Left lung (tissue), 14 donors: ENCODE measurements around the gene GADD45G. TPM values are rescaled to one million over a fixed set of nuclear protein-coding genes. Genes with fewer than 3 reads are reported as not detected.
A peak's percentile ranks its signal among the peaks of the same experiment; 100 is the strongest.

ENCODE experiments used
- ATAC-seq: fragments of 200-7000 bp; cut with Tn5 transposase; one replicate; pipeline ENCODE4 v1.9.1; 2020; ENCODE audit warnings: moderate library complexity
- DNase-seq, 4 donors: peaks; one replicate each; pipeline ENCODE4 v3.0.0-alpha.2; 2013 to 2020
- H3K27ac ChIP-seq, 2 donors: fragments of 200-600 bp; sonication (generic) in 1 of 2; one replicate each; pipeline versions ENCODE4 v1.5.0 to v1.8.0; 2020 to 2021
- H3K27me3 ChIP-seq, 2 donors: fragments of 200-600 bp; sonication (generic) in 1 of 2; one replicate each; pipeline versions ENCODE4 v1.5.0 to v1.8.0; 2020 to 2021
- H3K36me3 ChIP-seq, 2 donors: fragments of 200-600 bp; sonication (generic) in 1 of 2; one replicate each; pipeline versions ENCODE4 v1.5.0 to v1.8.0; 2020 to 2021
- H3K4me1 ChIP-seq, 2 donors: fragments of 200-600 bp; one replicate each; pipeline ENCODE4 v1.8.0; 2021
- H3K4me3 ChIP-seq, 2 donors: fragments of 200-600 bp; sonication (generic) in 1 of 2; one replicate each; pipeline versions ENCODE4 v1.5.0 to v1.8.0; 2020 to 2021; ENCODE audit warnings: mild to moderate bottlenecking in 1 of 2
- H3K9me3 ChIP-seq, 2 donors: fragments of 200-600 bp; sonication (generic) in 1 of 2; one replicate each; pipeline versions ENCODE4 v1.5.0 to v1.8.0; 2020 to 2021
- CTCF ChIP-seq, 2 donors: fragments of 200-600 bp; sonication (generic) in 1 of 2; IDR thresholded peaks; one replicate each; pipeline versions ENCODE4 v1.5.0 to v1.8.0; 2021; ENCODE audit warnings: antibody characterized with exemption in 2 of 2
- intact Hi-C, 2 donors: fragments of 100-400 bp; cut with DNase I; formaldehyde crosslinking; loops; one replicate each; pipeline versions ENCODE4 v1.11.2 to v1.14.2; 2022
- long read RNA-seq, 12 donors: library from polyadenylated mRNA in 2 of 12; unstranded in 2 of 12; transcript quantifications; one replicate each; pipeline ENCODE4 v2.0.0 and lab custom pipeline, GENCODE V29; 2019 to 2026
- polyA plus RNA-seq, 6 donors: library from polyadenylated mRNA; unstranded; fragments of 120-200 nt; gene quantifications; one replicate each; pipeline ENCODE4 v1.2.1, GENCODE V29; 2013; ENCODE audit not compliant: insufficient read length in 6 of 6
- total RNA-seq, 2 donors: library from RNA; stranded (reverse); fragmentation: NEBNext Ultra II Directional; extraction: Animal tissue kit (Norgen Biotek cat#: 25700); gene quantifications; one replicate each; pipeline ENCODE4 v1.2.1, GENCODE V29; 2021
- donor health status: DM: no; HTN: yes; CAD: no.
- donor health status: DM: no; HTN: no; CAD: no.

GADD45G gene
- total RNA-seq (10 to 100 TPM; 11.2 to 12.6 TPM), polyA plus RNA-seq (1 to 10 TPM; 3.9 to 5.4 (median 4.4) TPM)
- long read RNA-seq, donor 1, transcript GADD45G-201 (4 exons, 1,065 nt): major isoform, 5 of 5 reads
- long read RNA-seq, donor 1, partial matches to known transcripts: 0 of 5 reads
- long read RNA-seq, donor 1, other reads (novel, unspliced or antisense): 0 of 5 reads
- long read RNA-seq, donor 2, partial matches to known transcripts: 0 of 4 reads
- long read RNA-seq, donor 2, other reads (novel, unspliced or antisense): 0 of 4 reads
- long read RNA-seq, donor 3, transcript GADD45G-201 (4 exons, 1,065 nt): major isoform, 8 of 9 reads
- long read RNA-seq, donor 3, partial matches to known transcripts: 0 of 9 reads
- long read RNA-seq, donor 3, other reads (novel, unspliced or antisense): 0 of 9 reads
- long read RNA-seq, donor 4, partial matches to known transcripts: 0 of 4 reads
- long read RNA-seq, donor 4, other reads (novel, unspliced or antisense): 2 of 4 reads
- long read RNA-seq, donor 5, partial matches to known transcripts: 0 of 4 reads
- long read RNA-seq, donor 5, other reads (novel, unspliced or antisense): 0 of 4 reads
- long read RNA-seq, donor 6, partial matches to known transcripts: 0 of 4 reads
- long read RNA-seq, donor 6, other reads (novel, unspliced or antisense): 0 of 4 reads
- long read RNA-seq, donor 7, partial matches to known transcripts: 0 of 1 reads
- long read RNA-seq, donor 7, other reads (novel, unspliced or antisense): 0 of 1 reads
- long read RNA-seq, donor 8, partial matches to known transcripts: 0 of 1 reads
- long read RNA-seq, donor 8, other reads (novel, unspliced or antisense): 0 of 1 reads
- long read RNA-seq, donor 9: 0 reads
- long read RNA-seq, donor 10, transcript GADD45G-201 (4 exons, 1,065 nt): major isoform, 51 of 56 reads
- long read RNA-seq, donor 10, partial matches to known transcripts: 1 of 56 reads
- long read RNA-seq, donor 10, other reads (novel, unspliced or antisense): 4 of 56 reads
- long read RNA-seq, donor 11, transcript GADD45G-201 (4 exons, 1,065 nt): major isoform, 8 of 13 reads
- long read RNA-seq, donor 11, partial matches to known transcripts: 5 of 13 reads
- long read RNA-seq, donor 11, other reads (novel, unspliced or antisense): 0 of 13 reads
- long read RNA-seq, donor 12, partial matches to known transcripts: 0 of 2 reads
- long read RNA-seq, donor 12, other reads (novel, unspliced or antisense): 0 of 2 reads

GRCh38 chr9:89604729-89605464, at the start of gene GADD45G:
Gene GADD45G, plus strand, starts transcription at chr9:89605012. Its CDS starts 110 bp downstream, at chr9:89605122.
- ATAC-seq (peak; percentile 63), DNase-seq (peak; percentile 87 to 96 (median 94))
- intact Hi-C loops: loop anchor here in 1 of 2 donors (5.0 kb wide), 1 partner anchor 317 kb away; no protein-coding TSS in a partner anchor
- Histone ChIP-seq H3K27me3 (peaks cover 0 to 16% of the 10 kb centered on the region in 2 donors), H3K4me3 (peak within 1 kb of the TSS; percentile 61 to 76), H3K9me3 (no peaks in the 10 kb centered on the region), H3K4me1 (peaks cover 21 to 48% of the 10 kb centered on the region in 2 donors), H3K27ac (peak within 1 kb of the TSS; percentile 85 to 94), H3K36me3 (no peaks in the 10 kb centered on the region)
- TF ChIP-seq CTCF (IDR thresholded peaks at IDR 0.05): peak in 1 of 2 donors; percentile 13

GRCh38 chr9:89555036-89555415, 49.8 kb upstream of the GADD45G start:
- peak overlapping the region in 1 of 2 donors; percentile 93 for H3K27ac ChIP-seq
- H3K36me3 ChIP-seq: no peaks in the 10 kb centered on the region
- no peak overlapping the region for H3K4me3 ChIP-seq
- no peak for ATAC-seq
- peaks cover 0 to 48% of the 10 kb centered on the region in 2 donors for H3K4me1 ChIP-seq
- no peaks in the 10 kb centered on the region for H3K9me3 ChIP-seq
- DNase-seq: no peak
- no peaks in the 10 kb centered on the region for H3K27me3 ChIP-seq
- intact Hi-C loops: no loop called here
- no peak for TF ChIP-seq CTCF (IDR thresholded peaks at IDR 0.05)

- no peaks in the 10 kb centered on the region for H3K36me3 ChIP-seq
- peak overlapping the region; percentile 62 to 93 for H3K27ac ChIP-seq
- peak; percentile 67 for ATAC-seq
- no peaks in the 10 kb centered on the region for H3K9me3 ChIP-seq
- no peaks in the 10 kb centered on the region for H3K27me3 ChIP-seq
- H3K4me3 ChIP-seq: no peak overlapping the region
- intact Hi-C loops: no loop called here
- DNase-seq: peak in 1 of 4 donors; percentile 29
- TF ChIP-seq CTCF (IDR thresholded peaks at IDR 0.05): no peak
- peaks cover 0 to 45% of the 10 kb centered on the region in 2 donors for H3K4me1 ChIP-seq
Observed at GRCh38 chr9:89555451-89556375, 49.1 kb upstream of the GADD45G start.
